ENCODE measurements around the gene LRMDA.

The LRMDA gene

DNA sequence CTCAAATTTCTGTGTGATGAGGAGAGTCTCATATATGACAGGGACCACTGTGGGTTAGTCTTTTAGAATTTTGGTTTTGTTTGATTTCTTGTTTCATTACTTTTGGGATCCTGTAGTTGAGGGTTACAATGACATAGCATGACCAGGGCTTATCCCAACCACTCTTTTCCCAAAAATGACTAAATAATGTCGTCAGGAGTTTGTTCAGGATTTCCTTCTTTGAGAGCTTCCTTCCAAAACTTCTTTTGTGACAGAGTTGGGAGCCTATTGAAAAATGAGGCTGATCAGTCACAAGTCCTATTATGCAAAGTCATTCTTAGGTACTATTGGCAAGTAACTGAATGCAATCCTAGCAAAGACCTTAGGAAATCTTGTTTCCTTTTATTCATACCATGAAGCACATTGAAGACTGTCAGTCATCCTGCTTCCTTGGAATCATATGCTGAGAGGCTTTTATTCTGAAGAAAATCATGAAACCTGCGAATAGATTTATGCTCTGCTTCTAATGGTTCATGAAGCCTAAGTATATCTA is 498.3 kb downstream of the LRMDA start:
- in situ Hi-C loops (cut with HindIII; ENCODE audit: low sequenced_read_pairs), result loop anchor here (10.0 kb wide), 1 partner anchor 975 kb away; no protein-coding TSS in a partner anchor
- no peak for DNase-seq (ENCODE audit: low read depth)
- H3K4me3 ChIP-seq (ENCODE audit: low read depth, low read length), result no peak overlapping the region
- TF ChIP-seq CTCF (IDR thresholded peaks at IDR 0.05; ENCODE audit: low read depth, low read length, missing control alignments), result no peak

GRCh38 chr10:75932921-75933320 is 501.5 kb downstream of the LRMDA start:
- in situ Hi-C loops (cut with HindIII; ENCODE audit: low sequenced_read_pairs), result loop anchor here (10.0 kb wide), 1 partner anchor 972 kb away; no protein-coding TSS in a partner anchor
- no peak overlapping the region for H3K4me3 ChIP-seq (ENCODE audit: low read depth, low read length)
- no peak for TF ChIP-seq CTCF (IDR thresholded peaks at IDR 0.05; ENCODE audit: low read depth, low read length, missing control alignments)
- no peak for DNase-seq (ENCODE audit: low read depth)

DNA sequence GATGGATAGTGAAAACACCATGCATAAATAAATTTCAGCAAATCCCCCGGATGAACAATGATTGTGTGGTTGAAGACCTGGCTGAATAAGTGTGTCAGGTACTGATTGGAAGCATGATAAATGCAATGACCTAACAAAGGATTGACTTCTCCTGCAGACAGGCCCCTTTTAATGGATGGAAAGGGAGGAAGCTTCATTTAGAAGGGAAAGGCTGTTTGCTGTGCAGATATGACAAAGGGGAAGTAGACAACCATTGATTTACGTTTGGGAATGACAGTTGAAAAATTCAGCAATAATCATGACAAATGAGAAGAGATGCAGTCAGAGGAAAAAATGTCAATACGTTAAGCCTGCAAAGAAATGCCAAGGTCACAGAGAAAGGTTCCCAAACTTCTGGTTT is 503.8 kb downstream of the LRMDA start:
- no peak for TF ChIP-seq CTCF (IDR thresholded peaks at IDR 0.05; ENCODE audit: low read depth, low read length, missing control alignments)
- in situ Hi-C loops (cut with HindIII; ENCODE audit: low sequenced_read_pairs), result loop anchor here (10.0 kb wide), 1 partner anchor 970 kb away; no protein-coding TSS in a partner anchor
- no peak for DNase-seq (ENCODE audit: low read depth)
- H3K4me3 ChIP-seq (ENCODE audit: low read depth, low read length), result no peak overlapping the region

GRCh38 chr10:75935650-75936400 is 504.4 kb downstream of the LRMDA start:
- DNase-seq (ENCODE audit: low read depth), result no peak
- TF ChIP-seq CTCF (IDR thresholded peaks at IDR 0.05; ENCODE audit: low read depth, low read length, missing control alignments), result no peak
- in situ Hi-C loops (cut with HindIII; ENCODE audit: low sequenced_read_pairs), result loop anchor here (10.0 kb wide), 1 partner anchor 969 kb away; no protein-coding TSS in a partner anchor
- no peak overlapping the region for H3K4me3 ChIP-seq (ENCODE audit: low read depth, low read length)

DNA sequence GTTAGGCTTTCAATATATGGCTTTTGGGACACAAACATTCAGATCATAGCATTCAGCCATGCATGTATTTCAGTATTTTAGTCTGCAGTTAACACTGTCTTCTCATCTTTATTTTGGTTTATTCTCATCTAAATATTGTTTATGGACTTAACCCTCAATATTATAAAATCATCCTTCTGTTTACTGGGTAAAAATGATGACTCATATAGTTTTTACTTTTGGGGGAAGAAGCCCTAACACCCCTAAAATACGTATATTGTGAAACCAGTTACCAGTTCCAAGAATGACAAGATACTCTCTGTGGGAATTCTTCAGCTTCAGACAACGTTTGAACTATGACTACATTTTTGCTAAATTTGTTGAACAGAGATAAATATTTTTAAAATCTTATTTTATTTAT is 505.4 kb downstream of the LRMDA start:
- no peak overlapping the region for H3K4me3 ChIP-seq (ENCODE audit: low read depth, low read length)
- no peak for TF ChIP-seq CTCF (IDR thresholded peaks at IDR 0.05; ENCODE audit: low read depth, low read length, missing control alignments)
- in situ Hi-C loops (cut with HindIII; ENCODE audit: low sequenced_read_pairs), result loop anchor here (10.0 kb wide), 1 partner anchor 968 kb away; no protein-coding TSS in a partner anchor
- no peak for DNase-seq (ENCODE audit: low read depth)

- TF ChIP-seq CTCF (IDR thresholded peaks at IDR 0.05; ENCODE audit: low read depth, low read length, missing control alignments), result no peak
- in situ Hi-C loops (cut with HindIII; ENCODE audit: low sequenced_read_pairs), result loop anchor here (10.0 kb wide), 1 partner anchor 967 kb away; no protein-coding TSS in a partner anchor
- H3K4me3 ChIP-seq (ENCODE audit: low read depth, low read length), result no peak overlapping the region
- no peak for DNase-seq (ENCODE audit: low read depth)
Measured at GRCh38 chr10:75937823-75938222, 506.4 kb downstream of the LRMDA start.

Measured in astrocyte of the cerebellum (primary cell).